HG02938 (cell line): ENCODE data around the gene CIDEC.
A peak's percentile ranks its signal among the peaks of the same experiment; 100 is the strongest.
"Not testable (repeated sequence)": the region's sequence is repeated elsewhere in the genome, so short reads cannot be mapped to it uniquely, and the experiment has no call there.

Source experiments
- ATAC-seq: cut with Tn5 transposase; IDR thresholded peaks from one replicate; pipeline ENCODE4 v1.9.1; 2021; ENCODE audit warnings: mild to moderate bottlenecking, moderate library complexity; ENCODE audit not compliant: unreplicated experiment

The CIDEC gene

DNA sequence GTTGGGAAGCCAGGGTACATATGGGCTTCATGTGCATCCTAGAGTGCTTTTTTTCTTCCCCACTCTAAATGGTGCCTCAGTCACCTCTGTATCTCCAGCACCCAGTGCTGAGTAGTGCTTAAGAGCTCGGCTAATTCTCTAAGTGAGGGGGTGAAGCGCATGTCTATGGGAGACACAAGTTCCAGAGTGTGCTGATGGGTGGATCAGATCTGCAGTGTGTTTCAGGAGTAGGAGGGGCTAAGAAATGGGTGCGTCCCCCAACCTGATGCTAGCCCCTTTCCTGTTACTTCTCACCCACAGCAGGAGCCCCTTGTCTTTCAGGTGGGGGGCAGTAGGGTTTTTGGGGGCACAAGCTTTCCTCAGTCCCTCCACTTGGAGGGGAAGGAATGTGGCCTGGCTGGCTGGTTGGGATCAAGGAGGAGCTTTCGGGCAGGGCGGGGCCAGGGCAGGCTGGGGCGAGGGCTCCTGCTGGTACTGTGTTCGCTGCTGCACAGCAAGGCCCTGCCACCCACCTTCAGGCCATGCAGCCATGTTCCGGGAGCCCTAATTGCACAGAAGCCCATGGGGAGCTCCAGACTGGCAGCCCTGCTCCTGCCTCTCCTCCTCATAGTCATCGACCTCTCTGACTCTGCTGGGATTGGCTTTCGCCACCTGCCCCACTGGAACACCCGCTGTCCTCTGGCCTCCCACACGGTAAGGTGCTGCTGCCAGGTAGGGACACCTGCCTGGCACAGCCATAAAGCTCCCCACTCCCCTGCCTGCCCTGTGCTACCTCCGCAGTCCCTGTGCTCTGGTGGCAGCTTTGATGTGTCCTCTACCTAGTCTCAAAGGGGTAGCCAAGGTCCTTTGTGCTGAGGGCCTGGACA is 22.6 kb upstream of the CIDEC start, which contains the start of gene IL17RE:
TSS of gene IL17RE (plus strand) at position 477 of the 866 bp plus-strand sequence. CDS start at position 562, 85 bp downstream.
- no peak for ATAC-seq

DNA sequence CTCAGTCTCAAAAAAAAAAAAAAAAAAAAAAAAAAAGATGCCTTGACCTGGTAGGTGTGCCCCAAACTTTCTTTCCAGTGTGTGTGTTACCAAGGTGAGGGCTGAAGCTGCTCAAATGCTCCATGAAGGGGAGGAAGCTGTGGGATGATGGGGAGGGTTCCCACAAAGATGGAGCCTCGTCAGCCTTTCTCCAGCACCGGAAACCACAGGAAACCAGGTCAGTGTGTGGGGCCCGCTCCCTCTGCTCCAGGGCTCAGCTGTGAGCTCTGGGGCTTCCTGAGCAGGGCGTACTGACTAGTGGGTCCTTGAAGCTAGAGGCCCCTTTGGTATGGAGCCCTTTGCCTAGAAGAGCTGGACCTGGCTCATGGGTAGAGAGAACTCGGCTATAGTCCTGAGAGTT is 21.9 kb upstream of the CIDEC start:
- no peak for ATAC-seq

DNA sequence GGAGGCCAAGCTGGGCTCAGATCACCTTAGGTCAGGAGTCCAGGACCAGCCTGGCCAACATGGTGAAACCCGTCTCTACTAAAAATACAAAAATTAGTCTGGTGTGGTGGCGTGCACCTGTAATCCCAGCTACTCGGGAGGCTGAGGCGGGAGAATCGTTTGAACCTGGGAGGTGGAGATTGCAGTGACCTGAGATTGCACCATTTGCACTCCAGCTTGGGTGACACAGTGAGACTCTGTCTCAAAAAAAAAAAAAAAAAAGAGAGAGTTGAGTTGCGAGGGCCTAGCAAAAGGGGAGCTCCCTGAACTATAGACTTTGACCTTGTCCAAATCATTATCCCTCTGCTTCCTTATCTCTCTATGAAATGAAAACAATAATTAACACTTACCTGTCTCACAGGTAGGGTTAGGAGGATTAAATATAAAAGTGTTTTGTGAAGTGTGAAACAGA is 20.9 kb upstream of the CIDEC start:
- ATAC-seq, result not testable (repeated sequence)

DNA sequence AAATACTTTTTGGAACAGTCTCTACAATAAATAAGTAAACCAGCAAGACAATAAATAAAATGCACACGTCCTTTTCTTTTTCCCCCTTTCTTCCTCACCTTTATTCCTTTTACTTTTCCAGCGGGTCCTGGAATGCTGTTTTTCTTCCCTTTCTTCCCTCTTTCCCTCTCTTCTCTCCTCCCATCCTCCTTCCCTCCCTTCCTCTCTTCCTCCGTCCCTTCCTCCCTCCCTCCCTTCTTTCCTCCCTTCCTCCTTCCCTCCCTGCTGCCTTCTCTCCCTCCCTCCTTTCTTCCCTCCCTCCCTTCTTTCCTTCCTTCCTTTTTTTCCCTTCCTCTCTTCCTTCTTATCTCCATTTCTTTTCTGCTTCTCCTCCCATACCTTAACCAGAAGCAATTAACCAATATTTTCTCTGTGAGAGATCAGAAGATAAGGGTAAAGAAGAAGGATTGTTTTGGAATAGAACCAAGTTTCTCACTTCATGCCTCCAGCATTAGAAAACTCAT is 19.3 kb upstream of the CIDEC start:
- ATAC-seq, result no peak

DNA sequence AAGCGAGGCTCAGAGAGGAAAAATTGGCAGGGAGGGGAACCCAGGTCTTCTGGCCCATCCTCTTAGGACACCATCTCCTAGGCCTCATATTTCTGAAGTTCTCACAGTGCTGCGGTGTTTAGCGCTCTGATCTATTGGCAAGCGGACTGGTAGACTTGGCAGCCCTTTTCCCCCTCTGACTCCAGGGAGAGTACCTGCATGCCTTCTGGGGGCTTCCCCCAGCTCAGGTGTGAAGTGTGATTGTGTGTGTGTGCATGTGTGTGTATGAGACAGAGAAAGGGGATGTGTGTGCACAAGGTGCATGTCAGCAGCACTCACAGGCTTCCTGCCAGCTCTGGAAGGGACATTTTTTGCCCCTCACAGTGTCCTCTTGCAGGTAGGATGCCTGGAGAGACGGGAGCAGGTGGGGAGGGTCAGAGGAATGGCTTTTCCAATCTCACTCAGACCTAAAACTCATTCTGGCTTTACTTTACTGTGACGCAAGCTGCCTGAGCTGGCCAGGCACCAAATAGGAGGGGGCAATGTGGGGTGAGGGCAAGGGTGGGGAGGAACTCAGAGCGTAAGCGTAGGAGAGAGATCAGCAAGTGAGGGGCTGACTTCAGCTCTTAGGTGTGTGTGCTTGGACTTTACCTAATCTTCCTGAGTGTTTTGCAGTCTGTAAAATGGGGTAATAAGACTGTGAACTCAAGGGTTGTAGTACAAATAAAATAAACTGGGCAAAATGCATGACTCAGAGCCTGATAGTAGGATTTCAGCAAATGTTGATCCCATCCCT is 18.6 kb upstream of the CIDEC start:
- ATAC-seq, result no peak

DNA sequence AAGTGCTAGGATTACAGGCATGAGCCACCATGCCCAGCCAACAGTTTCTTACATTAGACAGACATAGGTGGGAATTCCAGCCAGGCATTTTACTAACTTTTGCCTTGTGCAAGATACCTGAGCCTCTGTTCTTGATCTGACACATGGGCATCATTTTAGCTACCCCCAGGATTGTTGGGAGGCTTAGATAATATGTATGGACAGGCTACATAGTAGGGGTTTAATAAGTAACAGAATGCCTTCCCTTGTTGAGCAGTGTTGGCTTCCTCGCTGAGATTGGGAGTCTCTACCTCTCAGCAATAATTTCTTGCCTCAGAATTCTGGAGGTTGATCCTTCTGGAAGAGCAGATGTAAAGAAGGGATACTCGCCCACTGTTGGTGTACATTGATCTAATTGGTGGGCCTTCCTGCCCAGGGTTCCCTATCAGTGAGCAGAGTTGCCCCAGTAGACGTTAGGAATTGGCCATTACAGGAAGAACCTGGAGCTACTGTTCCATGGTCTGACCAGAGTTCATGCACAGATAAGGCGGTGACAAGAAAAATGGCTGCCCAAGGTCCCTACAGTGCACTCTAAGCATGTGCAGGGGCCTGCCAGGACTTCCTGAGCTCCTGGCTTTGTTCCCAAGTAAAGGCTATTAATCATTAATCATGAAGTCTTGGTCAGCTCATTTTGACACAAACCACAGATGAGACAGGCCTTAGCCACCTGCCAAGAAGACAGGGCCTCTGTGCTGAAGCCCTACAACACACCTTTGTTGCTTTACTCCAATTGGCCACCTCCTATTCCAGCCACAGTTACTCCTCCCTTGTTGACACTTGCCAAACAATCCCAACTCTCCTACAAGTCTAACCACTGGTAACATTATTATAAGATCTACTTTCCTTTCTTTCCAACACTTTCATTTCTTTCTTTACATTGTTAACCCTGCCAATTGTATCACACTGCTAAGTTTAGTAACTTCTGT is 17.6 kb upstream of the CIDEC start:
- ATAC-seq, result no peak

DNA sequence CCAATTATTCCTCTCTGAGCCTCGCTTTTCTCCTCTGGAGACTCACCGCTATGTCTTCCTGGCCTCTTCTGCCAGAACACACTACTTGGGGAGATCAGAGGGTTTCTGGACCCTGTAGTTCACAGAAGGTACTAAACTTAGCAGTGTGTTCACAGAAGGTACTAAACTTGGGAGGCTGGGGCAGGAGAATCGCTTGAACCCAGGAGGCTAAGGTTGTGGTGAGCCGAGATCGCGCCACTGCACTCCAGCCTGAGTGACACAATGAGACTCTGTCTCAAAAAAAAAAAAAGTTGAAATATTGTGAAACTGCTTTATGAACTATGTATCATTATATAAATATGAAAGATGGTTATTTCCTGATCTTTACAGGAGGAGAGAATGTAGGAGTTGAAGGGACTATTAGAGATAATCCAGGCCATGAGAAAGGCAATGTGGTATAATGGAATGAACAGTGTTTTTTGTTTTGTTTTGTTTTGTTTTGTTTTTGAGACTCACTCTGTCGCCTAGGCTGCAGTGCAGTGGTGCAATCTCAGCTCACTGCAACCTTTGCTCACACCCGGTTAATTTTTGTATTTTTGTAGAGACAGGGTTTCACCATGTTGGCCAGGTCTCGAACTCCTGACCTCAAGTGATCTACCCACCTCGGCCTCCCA is 16.8 kb upstream of the CIDEC start:
- ATAC-seq, result not testable (repeated sequence)

DNA sequence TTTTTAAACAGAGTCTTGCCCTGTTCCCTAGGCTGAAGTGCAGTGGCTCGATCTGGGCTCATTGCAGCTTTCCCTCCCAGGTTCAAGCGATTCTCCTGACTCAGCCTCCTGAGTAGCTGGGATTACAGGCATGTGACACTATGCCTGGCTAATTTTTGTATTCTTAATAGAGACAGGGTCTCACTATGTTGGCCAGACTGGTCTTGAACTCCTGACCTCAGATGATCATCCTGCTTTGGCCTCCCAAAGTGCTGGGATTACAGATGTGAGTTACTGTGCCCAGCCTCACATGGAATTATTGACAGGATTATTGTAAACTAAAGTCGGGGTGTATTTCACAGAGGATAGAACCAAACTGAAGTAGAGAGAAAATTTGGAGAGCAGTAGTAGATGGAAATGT is 15.7 kb upstream of the CIDEC start:
- ATAC-seq, result not testable (repeated sequence)

DNA sequence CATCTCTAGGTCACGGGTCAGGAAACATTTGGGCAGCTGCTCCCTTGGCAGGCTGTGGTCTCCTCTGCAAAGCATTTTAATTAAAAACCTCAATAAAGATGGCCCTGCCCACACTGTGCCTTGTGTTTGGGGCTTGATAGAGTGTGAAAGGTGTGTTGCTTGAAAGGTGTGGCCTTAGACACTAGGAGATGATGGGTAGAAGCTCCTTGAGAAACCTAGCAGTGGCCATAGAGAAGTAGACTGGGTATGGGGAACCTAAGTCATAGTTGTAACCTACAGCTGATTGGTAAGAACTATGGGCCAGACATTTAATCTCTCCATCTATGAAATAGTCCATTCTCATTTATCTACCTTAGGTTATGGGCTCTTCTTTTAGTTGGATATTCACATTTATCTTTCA is 13.7 kb upstream of the CIDEC start:
- ATAC-seq, result no peak

DNA sequence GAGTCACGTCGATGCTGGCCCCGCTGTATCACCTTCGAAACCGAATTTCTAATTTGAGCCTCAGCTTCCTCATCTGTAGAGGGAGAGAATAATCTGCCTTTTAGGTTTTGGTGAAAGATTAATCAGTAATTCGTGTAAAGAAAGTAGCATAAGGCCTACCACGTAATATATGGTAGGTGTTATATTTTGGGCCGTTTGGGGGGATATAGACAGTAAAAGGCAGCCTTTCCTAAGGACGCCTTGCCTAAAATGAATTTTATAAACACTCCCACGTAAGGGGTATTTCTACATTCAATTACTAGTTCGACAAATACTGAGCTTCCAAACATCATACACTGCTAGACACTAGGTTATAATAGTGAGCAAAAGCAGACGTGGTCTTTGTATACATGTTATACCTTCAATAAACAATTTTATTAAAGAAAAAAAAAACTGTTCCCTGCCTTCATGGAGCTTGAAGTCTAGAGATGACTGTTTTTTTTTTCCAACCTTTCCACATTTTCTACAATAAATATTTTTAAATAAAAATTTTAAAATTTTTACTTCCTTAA is 11.1 kb upstream of the CIDEC start:
- ATAC-seq, result no peak

DNA sequence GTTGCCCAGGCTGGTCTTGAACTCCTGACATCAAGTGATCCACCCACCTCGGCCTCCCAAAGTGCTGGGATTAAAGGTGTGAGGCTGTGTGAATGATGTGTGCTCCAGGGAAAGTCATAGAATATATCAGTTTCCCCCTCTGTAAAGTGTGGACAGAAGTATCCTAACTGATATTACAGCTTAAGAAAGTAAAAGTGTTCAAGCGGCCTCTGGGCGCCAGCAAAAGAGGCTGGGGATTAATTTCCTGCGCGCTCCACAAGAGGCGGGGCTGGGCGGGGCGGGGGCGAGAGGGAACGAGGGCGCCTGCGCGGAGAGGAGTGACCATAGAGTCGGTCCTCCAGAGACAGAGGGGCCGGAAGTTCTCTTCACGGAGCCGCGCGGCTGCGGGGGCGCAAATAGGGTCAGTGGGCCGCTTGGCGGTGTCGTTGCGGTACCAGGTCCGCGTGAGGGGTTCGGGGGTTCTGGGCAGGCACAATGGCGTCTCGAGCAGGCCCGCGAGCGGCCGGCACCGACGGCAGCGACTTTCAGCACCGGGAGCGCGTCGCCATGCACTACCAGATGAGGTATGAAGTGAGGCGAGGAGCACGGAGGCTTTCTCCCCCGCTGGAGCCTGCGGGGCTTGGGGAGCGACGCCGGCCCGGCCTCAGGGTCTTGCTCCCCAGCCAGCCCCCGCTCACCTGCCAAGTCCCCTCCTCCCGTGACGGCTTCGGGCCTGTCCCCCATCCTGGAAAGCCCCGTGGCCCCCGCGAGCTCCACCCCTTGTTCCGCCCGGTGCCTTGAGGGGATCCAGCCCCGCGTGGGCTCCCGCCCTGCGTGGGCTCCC is 10.4 kb upstream of the CIDEC start, which contains the start of gene JAGN1:
TSS of gene JAGN1 (plus strand) at position 362 of the 823 bp plus-strand sequence. CDS start at position 475, 113 bp downstream.
- peak; percentile 71 for ATAC-seq

DNA sequence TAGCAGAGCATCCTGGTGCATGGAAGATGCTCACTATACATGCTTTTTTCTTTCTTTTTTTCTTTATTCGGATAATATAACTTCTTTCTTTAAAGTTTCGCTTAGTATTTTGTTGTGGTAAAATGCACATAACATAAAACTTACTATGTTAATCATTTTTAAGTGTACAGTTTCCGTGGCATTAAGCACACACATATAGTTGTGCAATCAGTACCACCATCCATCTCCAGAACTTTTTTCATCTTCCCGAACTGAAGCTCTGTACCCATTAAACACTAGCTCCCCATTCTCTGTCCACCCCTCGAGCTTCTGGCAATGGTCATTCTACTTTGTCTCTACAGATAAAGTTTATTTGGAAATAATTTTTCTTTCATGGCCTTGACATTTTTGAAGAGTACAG is 9.4 kb upstream of the CIDEC start:
- ATAC-seq, result no peak

DNA sequence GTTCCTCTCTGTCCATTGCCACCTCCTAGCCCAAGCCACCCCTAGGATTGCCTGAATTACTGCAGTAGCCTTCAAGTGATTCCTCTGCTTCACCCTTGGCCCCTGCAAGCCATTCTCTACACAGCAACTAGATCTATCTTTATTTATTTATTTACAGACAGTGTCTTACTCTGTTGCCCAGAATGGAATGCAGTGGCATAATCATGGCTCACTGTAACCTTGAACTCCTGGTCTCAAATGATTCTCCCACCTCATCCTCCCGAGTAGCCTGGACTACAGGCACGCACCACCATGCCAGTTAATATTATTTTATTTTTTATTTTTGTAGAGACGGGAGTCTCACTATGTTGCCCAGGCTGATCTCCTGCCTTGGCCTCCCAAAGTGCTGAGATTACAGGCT is 8.5 kb upstream of the CIDEC start:
- ATAC-seq, result no peak

DNA sequence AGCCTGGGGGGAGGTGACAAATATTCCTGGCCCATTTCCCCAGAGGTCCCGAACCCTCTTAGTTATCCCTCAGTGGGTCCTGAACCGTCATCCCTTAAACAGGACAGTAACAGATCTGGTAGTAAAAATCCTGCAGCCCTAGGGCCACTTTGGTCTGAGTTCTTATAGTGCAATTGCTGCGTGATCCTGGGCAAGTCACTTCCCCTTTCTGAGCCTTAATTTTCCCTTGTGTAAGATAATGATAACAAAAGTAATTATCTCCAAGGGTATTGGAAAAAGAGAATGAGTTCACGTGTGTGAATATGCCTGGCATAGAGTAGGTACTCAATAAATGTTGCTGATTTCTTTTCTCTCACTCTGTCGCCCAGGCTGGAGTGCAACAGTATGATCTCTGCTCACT is 7.4 kb upstream of the CIDEC start:
- ATAC-seq, result no peak

DNA sequence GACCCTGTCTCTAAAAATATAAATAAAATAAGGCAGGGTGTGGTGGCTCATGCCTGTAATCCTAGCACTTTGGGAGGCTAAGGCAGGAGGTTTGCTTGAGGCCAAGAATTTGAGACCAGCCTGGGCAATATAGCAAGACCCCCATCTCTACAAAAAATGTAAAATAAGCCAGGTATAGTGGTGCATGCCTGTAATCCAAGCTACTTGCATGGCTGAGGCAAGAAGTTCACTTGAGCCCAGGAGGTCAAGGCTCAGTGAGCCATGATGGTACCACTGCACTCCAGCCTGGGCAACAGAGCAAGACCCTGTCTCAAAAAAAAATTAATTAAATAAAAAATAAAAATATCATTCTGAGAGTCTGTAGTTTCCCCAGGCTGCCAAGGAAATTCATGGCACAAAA is 6.3 kb upstream of the CIDEC start:
- no peak for ATAC-seq

DNA sequence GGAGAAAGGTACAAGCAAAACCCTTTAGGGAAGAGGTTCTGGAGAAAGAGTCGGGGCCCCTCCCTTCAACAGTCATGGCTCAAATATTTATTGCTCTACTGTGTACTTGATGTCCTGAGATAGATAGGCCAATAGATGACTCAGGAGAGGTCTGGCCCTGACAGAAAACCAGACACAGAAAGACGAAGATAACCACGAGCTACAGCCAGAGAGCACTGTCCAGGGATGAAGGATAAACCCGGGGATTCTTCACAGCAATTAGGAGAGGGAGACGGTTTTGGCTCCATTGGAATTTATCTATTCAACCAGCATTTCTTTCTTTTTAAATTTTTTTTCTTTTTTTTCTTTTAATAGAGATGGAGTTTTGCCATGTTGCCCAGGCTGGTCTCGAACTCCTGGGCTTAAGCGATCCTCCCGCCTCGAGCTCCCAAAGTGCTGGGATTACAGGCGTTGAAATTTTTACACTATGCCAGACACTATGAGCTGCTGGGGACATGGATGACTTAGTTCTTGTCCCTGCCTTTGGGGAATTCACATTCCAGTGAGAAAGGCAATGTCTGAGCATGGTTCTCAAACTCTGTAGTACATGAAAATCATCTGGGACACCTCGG is 4.6 kb upstream of the CIDEC start:
- no peak for ATAC-seq

DNA sequence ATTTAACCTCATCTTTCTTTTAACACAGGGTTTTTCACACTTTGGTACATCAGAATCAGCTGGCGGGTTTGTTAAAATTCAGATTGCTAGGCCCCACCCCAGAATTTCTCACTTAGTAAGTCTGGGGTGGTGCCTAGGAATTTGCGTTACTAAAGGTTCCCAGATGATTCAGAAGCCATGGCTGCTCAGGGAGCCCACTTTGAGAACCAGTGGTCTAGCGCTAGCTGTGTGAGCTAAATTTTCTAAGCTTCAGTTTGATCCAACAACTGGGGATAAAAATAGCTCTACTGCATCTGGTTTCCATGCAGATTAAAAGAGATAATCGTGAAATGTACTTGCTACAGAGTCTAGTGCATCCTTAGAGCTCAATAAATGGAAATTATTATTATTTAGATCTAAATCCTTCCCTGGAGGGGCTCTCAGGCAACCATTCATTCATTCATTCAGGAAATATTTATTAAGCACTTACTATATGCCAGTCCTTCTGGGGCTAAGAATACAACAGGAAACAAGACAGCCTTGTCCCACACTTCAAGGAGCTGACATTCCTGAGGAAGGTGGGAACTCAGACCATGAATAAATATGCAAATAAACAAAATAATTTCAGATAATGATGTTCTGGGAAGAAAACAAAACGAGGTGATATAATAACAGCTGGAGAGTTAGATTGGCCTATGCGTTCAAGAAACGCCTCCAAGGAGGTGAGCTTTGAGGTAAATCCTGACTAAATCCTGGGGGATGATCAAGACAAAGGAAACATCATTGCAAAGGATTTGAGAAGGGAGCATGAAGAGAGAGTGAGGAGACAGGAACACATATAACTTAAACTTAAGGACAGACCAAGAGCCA is 3.9 kb upstream of the CIDEC start:
- ATAC-seq, result no peak
